Left ventricle myocardium inferior (tissue), 1 donor: ENCODE measurements around the gene NTNG1. TPM values are rescaled to one million over a fixed set of nuclear protein-coding genes. Genes with fewer than 3 reads are reported as not detected.

Experiments used
- DNase-seq: peaks from one replicate; pipeline ENCODE4 v3.0.0-alpha.2; 2020
- H3K27ac ChIP-seq: fragments of 200-600 bp; replicated peaks from 2 replicates; pipeline ENCODE4 v1.8.0; 2021
- H3K27me3 ChIP-seq: fragments of 200-600 bp; 2 replicates; pipeline ENCODE4 v1.8.0; 2021; ENCODE audit warnings: low read depth
- H3K36me3 ChIP-seq: fragments of 200-600 bp; 2 replicates; pipeline ENCODE4 v1.8.0; 2021
- H3K4me1 ChIP-seq: fragments of 200-600 bp; 2 replicates; pipeline ENCODE4 v1.8.0; 2021
- H3K4me3 ChIP-seq: fragments of 200-600 bp; 2 replicates; pipeline ENCODE4 v1.8.0; 2021; ENCODE audit warnings: mild to moderate bottlenecking, moderate library complexity
- H3K9me3 ChIP-seq: fragments of 200-600 bp; replicated peaks from 2 replicates; pipeline ENCODE4 v1.8.0; 2021
- CTCF ChIP-seq: fragments of 200-600 bp; IDR thresholded peaks from 2 replicates; pipeline ENCODE4 v1.8.0; 2021; ENCODE audit warnings: antibody characterized with exemption, mild to moderate bottlenecking, borderline replicate concordance
- intact Hi-C: fragments of 100-400 bp; cut with micrococcal nuclease; formaldehyde crosslinking; loops from one replicate; pipeline ENCODE4 v1.11.0; 2022
- total RNA-seq: library from RNA; stranded (reverse); fragmentation: NEBNext Ultra II Directional; extraction: Animal tissue kit (Norgen Biotek cat#: 25700); gene quantifications from one replicate; pipeline ENCODE4 v1.2.1, GENCODE V29; 2021
- donor health status: DM: no; HTN: yes; CAD: no; lungs with severe emphysema.

The NTNG1 gene
- total RNA-seq, 1 donor from 2014 or later: 0.30 TPM

GRCh38 chr1:107450899-107451664 lies 310.2 kb downstream of the NTNG1 start:
- no peak overlapping the region for H3K27ac ChIP-seq
- no peaks in the 10 kb centered on the region for H3K4me1 ChIP-seq
- no peak for TF ChIP-seq CTCF
- intact Hi-C loops: no loop called here
- H3K27me3 ChIP-seq: no peaks in the 10 kb centered on the region
- peaks cover 4% of the 10 kb centered on the region for H3K9me3 ChIP-seq
- DNase-seq: no peak
- no peaks in the 10 kb centered on the region for H3K36me3 ChIP-seq
- no peak overlapping the region for H3K4me3 ChIP-seq

GRCh38 chr1:107451715-107452114 lies 310.9 kb downstream of the NTNG1 start:
- no peaks in the 10 kb centered on the region for H3K36me3 ChIP-seq
- intact Hi-C loops: no loop called here
- no peak overlapping the region for H3K27ac ChIP-seq
- no peaks in the 10 kb centered on the region for H3K27me3 ChIP-seq
- peaks cover 4% of the 10 kb centered on the region for H3K9me3 ChIP-seq
- DNase-seq: no peak
- H3K4me1 ChIP-seq: no peaks in the 10 kb centered on the region
- H3K4me3 ChIP-seq: no peak overlapping the region
- no peak for TF ChIP-seq CTCF

GRCh38 chr1:107454791-107455190 lies 314.0 kb downstream of the NTNG1 start:
- H3K9me3 ChIP-seq: peaks cover 4% of the 10 kb centered on the region
- no peaks in the 10 kb centered on the region for H3K27me3 ChIP-seq
- no peak overlapping the region for H3K4me3 ChIP-seq
- H3K4me1 ChIP-seq: no peaks in the 10 kb centered on the region
- H3K27ac ChIP-seq: no peak overlapping the region
- no peak for DNase-seq
- intact Hi-C loops: no loop called here
- TF ChIP-seq CTCF: no peak
- H3K36me3 ChIP-seq: no peaks in the 10 kb centered on the region

DNA sequence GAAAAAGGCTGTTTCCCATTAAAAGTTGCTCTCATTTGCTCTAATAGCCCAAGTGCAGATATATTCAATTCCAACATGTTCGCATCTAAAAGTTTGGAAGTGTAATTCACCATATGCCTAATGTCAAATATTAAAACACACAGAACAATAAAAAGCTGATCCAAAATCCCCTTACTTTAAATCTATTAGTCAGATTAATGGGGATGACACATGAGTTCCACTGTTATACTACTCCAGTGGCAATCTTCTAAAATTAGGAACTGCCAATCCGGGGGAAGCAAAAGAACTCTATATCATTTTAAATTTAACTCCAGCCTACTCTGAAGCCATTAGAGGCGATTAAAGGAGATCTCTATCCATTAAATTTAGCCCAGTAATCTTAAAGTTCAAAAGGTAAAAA lies 317.1 kb downstream of the NTNG1 start:
- no peak overlapping the region for H3K27ac ChIP-seq
- no peaks in the 10 kb centered on the region for H3K27me3 ChIP-seq
- no peak for TF ChIP-seq CTCF
- no peaks in the 10 kb centered on the region for H3K4me1 ChIP-seq
- no peak overlapping the region for H3K4me3 ChIP-seq
- intact Hi-C loops: no loop called here
- DNase-seq: no peak
- H3K36me3 ChIP-seq: no peaks in the 10 kb centered on the region
- H3K9me3 ChIP-seq: no peaks in the 10 kb centered on the region

DNA sequence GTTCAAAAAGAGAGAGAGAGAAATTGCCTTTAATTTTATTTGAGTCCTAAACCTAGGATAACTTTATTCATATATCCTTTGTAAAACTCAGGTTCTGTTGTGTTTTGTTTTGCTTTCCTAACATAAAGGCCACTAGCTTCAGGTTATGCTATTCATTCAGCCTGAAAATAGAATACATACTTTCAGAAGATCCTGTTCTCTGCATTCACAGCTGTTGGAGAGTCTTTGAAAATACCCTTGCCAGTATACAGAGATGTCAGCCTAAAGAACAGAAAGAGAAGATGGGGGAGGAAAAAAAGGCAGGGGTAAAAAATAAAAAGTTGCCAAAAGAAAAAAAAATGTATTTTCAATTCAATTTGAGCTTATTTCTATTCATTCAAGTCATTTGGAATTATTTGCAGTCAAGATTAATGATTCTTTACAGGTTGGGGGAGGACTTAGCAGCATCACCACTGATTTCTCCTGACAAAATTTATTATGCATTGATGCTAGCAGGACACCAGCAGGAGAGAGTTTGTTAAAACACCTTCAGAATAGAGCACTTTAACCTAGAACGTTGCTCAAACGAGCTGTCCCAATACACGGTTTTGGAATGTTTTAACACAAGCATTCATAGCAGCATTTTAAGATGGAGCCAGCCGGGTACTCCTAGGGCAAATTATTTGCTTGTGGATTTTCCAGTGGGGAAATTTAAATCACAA lies 318.5 kb downstream of the NTNG1 start:
- TF ChIP-seq CTCF: no peak
- intact Hi-C loops: no loop called here

More for the DNA sequence above, 318.5 kb downstream of the NTNG1 start:
- no peak for DNase-seq
- Histone ChIP-seq H3K27ac (no peak overlapping the region), H3K36me3 (no peaks in the 10 kb centered on the region), H3K9me3 (no peaks in the 10 kb centered on the region), H3K4me1 (no peaks in the 10 kb centered on the region), H3K27me3 (no peaks in the 10 kb centered on the region), H3K4me3 (no peak overlapping the region)
